Prostate gland (tissue), 2 donors: ENCODE results near the gene CCL15. TPM values are rescaled to one million over a fixed set of nuclear protein-coding genes. Genes with fewer than 3 reads are reported as not detected.

ENCODE experiments used
- DNase-seq: peaks from one replicate; pipeline ENCODE4 v3.0.0-alpha.2; 2019; ENCODE audit warnings: low spot score
- H3K27ac ChIP-seq, 2 donors: fragments of 200-600 bp; sonication (generic); 2 replicates each; pipeline ENCODE4 v1.5.1; 2017 to 2019
- H3K27me3 ChIP-seq: fragments of 200-600 bp; sonication (generic); replicated peaks from 2 replicates; pipeline ENCODE4 v1.5.1; 2019; ENCODE audit not compliant: insufficient read depth
- H3K36me3 ChIP-seq, 2 donors: fragments of 200-600 bp; sonication (generic); 1 replicate in 1 of 2; 2 replicates in 1 of 2; pipeline versions ENCODE4 v1.5.1 to v1.8.1; 2017 to 2019
- H3K4me1 ChIP-seq: fragments of 200-600 bp; sonication (generic); replicated peaks from 2 replicates; pipeline ENCODE4 v1.5.1; 2019
- H3K4me3 ChIP-seq, 2 donors: fragments of 200-600 bp; sonication (generic); 2 replicates each; pipeline ENCODE4 v1.5.1; 2017 to 2019
- H3K9me3 ChIP-seq: fragments of 200-600 bp; sonication (generic); 2 replicates; pipeline ENCODE4 v1.5.1; 2017
- POLR2A ChIP-seq: fragments of 450-650 bp; IDR thresholded peaks from one replicate; pipeline ENCODE4 v1.6.1; 2016; ENCODE audit warnings: antibody characterized with exemption, mild to moderate bottlenecking
- POLR2AphosphoS5 ChIP-seq: sonication (generic); formaldehyde crosslinking; IDR thresholded peaks from one replicate; pipeline ENCODE4 v1.6.1; 2017; ENCODE audit warnings: antibody characterized with exemption
- WGBS: methylation state at CpG from one replicate; pipeline ENCODE4 v1.1.5; 2018; 5-methylcytosine and 5-hydroxymethylcytosine counted together
- intact Hi-C: fragments of 100-400 bp; cut with DNase I; formaldehyde crosslinking; loops from one replicate; pipeline ENCODE4 v1.14.2; 2022
- total RNA-seq, 2 donors: library from RNA; depleted of rRNA; stranded (reverse); fragments of >200 nt; gene quantifications; one replicate each; pipeline ENCODE4 v1.1.0, GENCODE V29; 2016
- TF ChIP-seq, protein P1 (sequence below), 4 experiments: fragments of 200-600 bp in 2 of 4; fragments of 450-650 bp in 2 of 4; sonication (generic) in 2 of 4; IDR thresholded peaks; 1 replicate in 3 of 4; 2 replicates in 1 of 4; pipeline ENCODE4 v1.5.1; 2016 to 2019; ENCODE audit warnings: antibody characterized with exemption in 4 of 4, mild to moderate bottlenecking in 2 of 4, moderate library complexity in 2 of 4

CCL15 gene
- total RNA-seq, 2 donors from 2014 or later: not detected

- Histone ChIP-seq H3K9me3 (no peaks in the 10 kb centered on the region), H3K4me1 (no peaks in the 10 kb centered on the region), H3K36me3 (no peaks in the 10 kb centered on the region), H3K27me3 (no peaks in the 10 kb centered on the region), H3K4me3 (no peak overlapping the region), H3K27ac (no peak overlapping the region)
- TF ChIP-seq POLR2A: no peak
- TF ChIP-seq, protein P1, sequence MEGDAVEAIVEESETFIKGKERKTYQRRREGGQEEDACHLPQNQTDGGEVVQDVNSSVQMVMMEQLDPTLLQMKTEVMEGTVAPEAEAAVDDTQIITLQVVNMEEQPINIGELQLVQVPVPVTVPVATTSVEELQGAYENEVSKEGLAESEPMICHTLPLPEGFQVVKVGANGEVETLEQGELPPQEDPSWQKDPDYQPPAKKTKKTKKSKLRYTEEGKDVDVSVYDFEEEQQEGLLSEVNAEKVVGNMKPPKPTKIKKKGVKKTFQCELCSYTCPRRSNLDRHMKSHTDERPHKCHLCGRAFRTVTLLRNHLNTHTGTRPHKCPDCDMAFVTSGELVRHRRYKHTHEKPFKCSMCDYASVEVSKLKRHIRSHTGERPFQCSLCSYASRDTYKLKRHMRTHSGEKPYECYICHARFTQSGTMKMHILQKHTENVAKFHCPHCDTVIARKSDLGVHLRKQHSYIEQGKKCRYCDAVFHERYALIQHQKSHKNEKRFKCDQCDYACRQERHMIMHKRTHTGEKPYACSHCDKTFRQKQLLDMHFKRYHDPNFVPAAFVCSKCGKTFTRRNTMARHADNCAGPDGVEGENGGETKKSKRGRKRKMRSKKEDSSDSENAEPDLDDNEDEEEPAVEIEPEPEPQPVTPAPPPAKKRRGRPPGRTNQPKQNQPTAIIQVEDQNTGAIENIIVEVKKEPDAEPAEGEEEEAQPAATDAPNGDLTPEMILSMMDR (IDR thresholded peaks at IDR 0.05): no peak
- TF ChIP-seq POLR2AphosphoS5: no peak
- no peak for DNase-seq
- WGBS: 16% methylated on average over 4 of the region's 4 CpGs
- intact Hi-C loops: no loop called here
Observed at GRCh38 chr17:36004594-36005108, 3.3 kb upstream of the CCL15 start.

GRCh38 chr17:36002631-36003030 lies 1.3 kb upstream of the CCL15 start:
- Histone ChIP-seq H3K9me3 (no peaks in the 10 kb centered on the region), H3K27me3 (no peaks in the 10 kb centered on the region), H3K4me3 (no peak overlapping the region), H3K27ac (no peak overlapping the region), H3K36me3 (no peaks in the 10 kb centered on the region), H3K4me1 (no peaks in the 10 kb centered on the region)
- TF ChIP-seq, protein P1 (IDR thresholded peaks at IDR 0.05): no peak
- no peak for TF ChIP-seq POLR2AphosphoS5
- TF ChIP-seq POLR2A: no peak
- DNase-seq: no peak
- 83% methylated on average over 7 of the region's 7 CpGs for WGBS
- intact Hi-C loops: no loop called here

GRCh38 chr17:36001862-36002603 lies 680 bp upstream of the CCL15 start:
- Histone ChIP-seq H3K4me1 (no peaks in the 10 kb centered on the region), H3K9me3 (no peaks in the 10 kb centered on the region), H3K27ac (no peak overlapping the region), H3K4me3 (no peak overlapping the region), H3K36me3 (no peaks in the 10 kb centered on the region), H3K27me3 (no peaks in the 10 kb centered on the region)
- intact Hi-C loops: no loop called here
- TF ChIP-seq, protein P1 (IDR thresholded peaks at IDR 0.05): no peak
- TF ChIP-seq POLR2A (no peak), POLR2AphosphoS5 (no peak)
- 82% methylated on average over 6 of the region's 6 CpGs for WGBS
- DNase-seq: no peak

- Histone ChIP-seq H3K27me3 (no peaks in the 10 kb centered on the region), H3K27ac (no peak overlapping the region), H3K4me1 (no peaks in the 10 kb centered on the region), H3K4me3 (no peak overlapping the region), H3K36me3 (no peaks in the 10 kb centered on the region), H3K9me3 (no peaks in the 10 kb centered on the region)
- intact Hi-C loops: no loop called here
- WGBS: 67% methylated on average over 6 of the region's 6 CpGs
- TF ChIP-seq POLR2AphosphoS5 (no peak), POLR2A (no peak)
- TF ChIP-seq, protein P1 (IDR thresholded peaks at IDR 0.05): no peak
- DNase-seq: no peak
Observed at GRCh38 chr17:36000732-36001109, 632 bp downstream of the CCL15 start.

DNA sequence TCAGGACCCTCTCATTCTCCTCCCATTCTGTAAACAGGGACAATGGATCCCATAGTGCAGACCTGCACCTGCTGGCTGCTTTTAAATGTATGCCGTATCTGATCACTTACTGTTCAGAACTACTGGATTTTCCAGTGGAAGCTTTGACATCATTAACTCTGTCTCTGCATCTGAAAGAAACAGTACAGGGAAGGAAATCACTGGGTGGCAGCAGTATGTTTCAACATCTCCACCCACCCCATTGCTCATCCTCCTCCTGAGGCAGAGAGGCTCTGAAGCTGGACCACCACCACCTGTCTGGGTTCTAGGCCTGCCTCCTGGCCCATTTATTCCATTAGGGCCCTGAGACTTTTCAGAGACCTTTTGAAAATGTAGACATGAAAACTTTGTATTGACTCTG lies 2.6 kb downstream of the CCL15 start:
- no peak overlapping the region for H3K27ac ChIP-seq
- no peaks in the 10 kb centered on the region for H3K27me3 ChIP-seq
- H3K4me3 ChIP-seq: no peak overlapping the region
- no peaks in the 10 kb centered on the region for H3K4me1 ChIP-seq
- TF ChIP-seq POLR2A (no peak), POLR2AphosphoS5 (no peak)
- TF ChIP-seq, protein P1 (IDR thresholded peaks at IDR 0.05): no peak
- 59% methylated on average over 1 of the region's 1 CpG for WGBS
- intact Hi-C loops: no loop called here
- H3K36me3 ChIP-seq: no peaks in the 10 kb centered on the region
- no peaks in the 10 kb centered on the region for H3K9me3 ChIP-seq
- DNase-seq: no peak
